GM12875 (cell line): Measurements from ENCODE around the gene SLPI.

Experiments used
- H3K4me3 ChIP-seq: one replicate; pipeline ENCODE4 v1.5.1; 2011; ENCODE audit warnings: low read depth, low read length, control low read depth
- TF ChIP-seq, protein P1 (sequence below): IDR thresholded peaks from 2 replicates; pipeline ENCODE4 v1.5.1; 2011; ENCODE audit warnings: low read depth, mild to moderate bottlenecking, control low read depth, inconsistent platforms, low read length, moderate library complexity, borderline replicate concordance; ENCODE audit not compliant: insufficient read depth

SLPI gene

DNA sequence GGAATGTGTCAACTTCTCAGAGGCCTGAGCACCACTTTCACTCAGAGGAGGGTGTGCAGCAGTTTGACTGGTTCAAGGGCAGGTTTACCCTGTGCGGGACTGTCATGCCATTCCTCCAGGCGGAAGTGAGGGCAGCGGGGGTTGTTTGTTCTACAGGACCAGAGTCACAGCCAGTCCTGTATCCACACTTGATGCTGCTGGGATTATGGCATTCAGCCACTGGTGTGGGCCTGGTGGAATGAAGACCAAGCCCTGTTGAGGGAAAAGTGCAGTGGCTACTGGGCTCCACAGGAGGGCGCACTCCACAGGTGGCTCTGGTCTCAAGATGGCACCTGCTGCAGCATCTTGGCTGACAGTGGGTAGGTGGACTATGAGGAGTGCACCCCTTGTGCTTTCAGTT is 18.4 kb downstream of the SLPI start:
- TF ChIP-seq, protein P1, sequence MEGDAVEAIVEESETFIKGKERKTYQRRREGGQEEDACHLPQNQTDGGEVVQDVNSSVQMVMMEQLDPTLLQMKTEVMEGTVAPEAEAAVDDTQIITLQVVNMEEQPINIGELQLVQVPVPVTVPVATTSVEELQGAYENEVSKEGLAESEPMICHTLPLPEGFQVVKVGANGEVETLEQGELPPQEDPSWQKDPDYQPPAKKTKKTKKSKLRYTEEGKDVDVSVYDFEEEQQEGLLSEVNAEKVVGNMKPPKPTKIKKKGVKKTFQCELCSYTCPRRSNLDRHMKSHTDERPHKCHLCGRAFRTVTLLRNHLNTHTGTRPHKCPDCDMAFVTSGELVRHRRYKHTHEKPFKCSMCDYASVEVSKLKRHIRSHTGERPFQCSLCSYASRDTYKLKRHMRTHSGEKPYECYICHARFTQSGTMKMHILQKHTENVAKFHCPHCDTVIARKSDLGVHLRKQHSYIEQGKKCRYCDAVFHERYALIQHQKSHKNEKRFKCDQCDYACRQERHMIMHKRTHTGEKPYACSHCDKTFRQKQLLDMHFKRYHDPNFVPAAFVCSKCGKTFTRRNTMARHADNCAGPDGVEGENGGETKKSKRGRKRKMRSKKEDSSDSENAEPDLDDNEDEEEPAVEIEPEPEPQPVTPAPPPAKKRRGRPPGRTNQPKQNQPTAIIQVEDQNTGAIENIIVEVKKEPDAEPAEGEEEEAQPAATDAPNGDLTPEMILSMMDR = peak; percentile 69
- H3K4me3 ChIP-seq = no peak overlapping the region

DNA sequence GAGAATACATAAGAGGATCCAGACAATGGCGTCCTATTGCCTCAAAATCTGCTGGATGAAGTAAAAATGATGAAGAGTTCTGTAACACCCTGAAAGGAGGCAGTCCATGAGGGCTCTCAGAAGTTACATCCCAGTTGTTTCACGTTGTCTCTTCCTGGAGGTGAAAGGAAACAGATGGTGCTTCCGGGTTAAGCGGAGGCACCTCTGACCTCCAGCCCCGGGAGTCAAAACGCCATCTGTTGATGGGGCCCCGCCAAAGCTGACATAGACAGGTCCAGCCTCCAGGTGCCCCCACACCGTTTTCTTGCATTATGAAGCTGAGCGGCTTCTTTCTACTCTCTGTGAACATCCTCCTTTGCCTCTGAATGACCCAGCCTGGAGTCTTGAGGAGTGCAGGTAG is 23.7 kb downstream of the SLPI start:
- H3K4me3 ChIP-seq = no peak overlapping the region
- TF ChIP-seq, protein P1 = no peak

DNA sequence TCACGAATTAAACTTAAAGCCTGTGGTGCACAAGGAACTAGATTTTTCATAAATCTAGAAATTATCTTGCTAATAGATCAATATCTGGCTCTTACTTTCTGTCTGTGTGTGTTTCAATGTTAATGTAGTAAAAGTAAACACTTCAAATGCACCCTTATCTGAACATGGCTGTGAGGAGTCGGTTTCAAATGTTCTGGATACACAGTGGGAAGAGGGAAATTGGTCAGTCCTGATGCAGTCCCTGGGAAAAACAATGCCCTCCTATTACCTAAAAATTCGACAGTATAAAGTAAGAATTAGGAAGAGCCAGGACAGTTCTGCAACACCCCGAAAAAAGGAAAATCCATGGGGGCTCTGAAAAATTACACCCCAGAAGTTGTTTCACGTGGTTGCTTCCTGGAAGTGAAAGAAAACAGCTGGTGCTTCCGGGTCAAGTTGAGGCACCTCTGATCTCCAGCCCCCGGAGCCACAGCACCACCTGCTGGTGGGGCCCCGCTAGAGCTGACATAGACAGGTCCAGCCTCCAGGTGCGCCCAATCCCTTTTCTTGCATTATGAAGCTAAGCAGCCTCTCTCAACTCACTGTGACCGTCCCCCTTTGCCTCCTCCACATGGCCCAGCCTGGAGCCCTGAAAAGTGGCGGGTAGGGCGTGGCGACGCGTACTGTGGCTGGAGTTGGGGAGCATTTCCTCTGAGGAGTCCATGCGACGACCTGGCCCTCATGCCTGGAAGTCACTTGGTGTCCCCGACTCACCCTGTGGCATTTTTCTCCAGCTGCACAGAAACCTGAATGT is 24.9 kb downstream of the SLPI start:
- H3K4me3 ChIP-seq = no peak overlapping the region
- TF ChIP-seq, protein P1 = peak; percentile 66; the same call in 1 of the 2 replicates

DNA sequence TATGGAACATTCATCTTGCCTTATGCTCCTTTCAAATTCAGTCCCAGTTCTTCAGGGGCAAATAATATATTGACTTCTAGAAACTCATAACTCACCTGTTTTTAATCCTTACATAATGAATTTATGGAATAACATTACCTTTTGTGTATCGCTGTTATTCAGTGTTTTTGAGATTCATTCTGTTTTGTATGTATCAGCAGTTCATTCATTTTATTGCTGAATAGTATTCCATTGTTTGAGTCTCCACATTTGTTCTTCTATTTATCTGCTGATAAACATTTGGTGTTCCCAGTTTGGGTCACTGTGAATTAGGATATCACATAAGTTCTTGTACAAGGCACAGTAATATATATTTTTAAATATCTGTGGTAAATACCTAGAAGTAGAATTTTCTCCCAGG is 28.1 kb downstream of the SLPI start:
- no peak overlapping the region for H3K4me3 ChIP-seq
- TF ChIP-seq, protein P1 = no peak

DNA sequence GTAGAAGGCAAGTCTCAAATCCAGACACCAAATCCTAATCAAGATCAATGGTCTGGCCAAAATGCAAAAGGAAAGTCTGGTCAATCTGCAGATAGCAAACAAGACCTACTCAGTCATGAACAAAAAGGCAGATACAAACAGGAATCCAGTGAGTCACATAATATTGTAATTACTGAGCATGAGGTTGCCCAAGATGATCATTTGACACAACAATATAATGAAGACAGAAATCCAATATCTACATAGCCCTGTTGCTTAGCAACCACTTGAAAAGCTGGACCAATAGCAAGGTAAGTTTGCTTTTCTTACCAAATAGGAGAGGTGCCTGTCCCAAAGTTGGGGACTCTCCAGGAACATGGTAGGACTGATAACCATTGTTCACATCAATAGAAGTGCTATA is 31.2 kb downstream of the SLPI start:
- no peak overlapping the region for H3K4me3 ChIP-seq
- TF ChIP-seq, protein P1 = no peak

DNA sequence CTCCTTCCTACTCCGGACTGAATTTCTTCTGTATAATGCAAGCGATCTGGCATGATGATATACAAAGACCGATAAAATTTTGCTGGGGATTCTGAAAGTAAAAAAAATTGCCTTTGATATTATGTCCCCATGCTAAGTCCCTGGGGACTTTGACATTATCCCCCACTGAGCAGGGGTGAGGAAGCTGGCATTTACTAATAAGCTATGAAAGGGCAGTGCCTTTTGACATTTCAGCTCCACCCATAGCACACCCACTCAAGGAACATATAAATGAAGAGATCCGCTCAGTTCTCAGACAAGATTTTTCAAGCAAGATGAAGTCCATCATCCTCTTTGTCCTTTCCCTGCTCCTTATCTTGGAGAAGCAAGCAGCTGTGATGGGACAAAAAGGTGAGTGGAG is 33.3 kb downstream of the SLPI start, which contains the start of gene SEMG2:
SEMG2 (plus strand) TSS at position 298 of the 400 bp plus-strand sequence; CDS start at position 315, 17 bp downstream.
- TF ChIP-seq, protein P1 = no peak
- no peak within 1 kb of the TSS for H3K4me3 ChIP-seq

DNA sequence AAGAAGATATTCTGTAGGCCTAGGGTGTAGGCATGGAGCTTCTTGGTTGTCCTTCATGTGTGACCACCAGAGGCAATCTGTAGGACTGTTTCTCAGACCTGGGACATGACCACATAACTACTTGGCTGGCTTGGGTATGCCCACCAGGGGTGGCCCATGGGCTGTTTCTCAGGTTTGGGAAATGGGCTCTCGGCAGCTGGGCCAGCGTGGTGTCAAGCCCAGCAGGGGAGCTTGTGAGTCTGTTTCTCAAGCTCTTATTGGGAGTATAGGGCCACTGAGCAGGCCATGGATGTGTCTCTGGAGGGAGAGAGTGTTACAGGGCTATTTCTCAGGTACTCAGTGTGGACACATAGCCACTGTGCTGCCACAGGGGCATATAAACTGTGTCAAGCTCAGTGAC is 35.7 kb downstream of the SLPI start:
- H3K4me3 ChIP-seq = no peak overlapping the region
- TF ChIP-seq, protein P1 = no peak
